GM12892 (cell line): ENCODE data around the gene RBFOX1.

Source experiments
- POLR2A ChIP-seq: IDR thresholded peaks from 2 replicates; pipeline ENCODE4 v1.6.1; 2011; ENCODE audit warnings: low read depth, low read length, control low read depth
- POLR2AphosphoS5 ChIP-seq: IDR thresholded peaks from 2 replicates; pipeline ENCODE4 v1.6.1; 2011; ENCODE audit warnings: low read depth, low read length, control low read depth

DNA sequence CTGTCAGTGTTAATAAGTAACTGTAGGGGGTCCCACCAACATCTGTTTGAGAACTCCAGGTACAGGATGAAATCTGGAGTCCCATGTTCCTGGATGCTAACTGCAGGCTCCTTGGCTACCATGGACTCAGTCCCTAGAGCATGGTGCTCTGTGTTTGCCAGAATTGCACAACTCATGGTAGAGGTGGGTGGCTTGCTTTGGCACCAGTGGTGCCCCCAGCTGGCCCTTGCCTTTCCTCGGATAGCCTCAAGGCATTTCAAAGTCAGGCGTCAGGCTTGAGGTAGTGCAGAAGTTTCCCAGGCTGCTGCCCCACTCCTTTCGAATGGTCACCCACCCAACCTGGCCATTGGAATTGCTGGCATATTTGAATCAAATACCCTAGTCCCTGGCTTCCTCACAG, 179.9 kb downstream of the RBFOX1 start:
- TF ChIP-seq POLR2A (no peak), POLR2AphosphoS5 (no peak)
